Body of pancreas (tissue), 4 donors: ENCODE data around the gene NTN3.

ENCODE experiments used
- POLR2A ChIP-seq, 3 donors: fragments of 450-650 bp; IDR thresholded peaks; one replicate each; pipeline ENCODE4 v1.6.1; 2016; ENCODE audit warnings: antibody characterized with exemption in 3 of 3, mild to moderate bottlenecking in 2 of 3
- TF ChIP-seq, protein P1 (sequence below), 7 experiments: fragments of 450-650 bp in 4 of 7; fragments of 200-600 bp in 3 of 7; sonication (generic) in 3 of 7; IDR thresholded peaks; one replicate each; pipeline ENCODE4 v1.5.1; 2016 to 2019; ENCODE audit warnings: antibody characterized with exemption in 7 of 7

- TF ChIP-seq POLR2A (IDR thresholded peaks at IDR 0.05), result no peak
- TF ChIP-seq, protein P1, sequence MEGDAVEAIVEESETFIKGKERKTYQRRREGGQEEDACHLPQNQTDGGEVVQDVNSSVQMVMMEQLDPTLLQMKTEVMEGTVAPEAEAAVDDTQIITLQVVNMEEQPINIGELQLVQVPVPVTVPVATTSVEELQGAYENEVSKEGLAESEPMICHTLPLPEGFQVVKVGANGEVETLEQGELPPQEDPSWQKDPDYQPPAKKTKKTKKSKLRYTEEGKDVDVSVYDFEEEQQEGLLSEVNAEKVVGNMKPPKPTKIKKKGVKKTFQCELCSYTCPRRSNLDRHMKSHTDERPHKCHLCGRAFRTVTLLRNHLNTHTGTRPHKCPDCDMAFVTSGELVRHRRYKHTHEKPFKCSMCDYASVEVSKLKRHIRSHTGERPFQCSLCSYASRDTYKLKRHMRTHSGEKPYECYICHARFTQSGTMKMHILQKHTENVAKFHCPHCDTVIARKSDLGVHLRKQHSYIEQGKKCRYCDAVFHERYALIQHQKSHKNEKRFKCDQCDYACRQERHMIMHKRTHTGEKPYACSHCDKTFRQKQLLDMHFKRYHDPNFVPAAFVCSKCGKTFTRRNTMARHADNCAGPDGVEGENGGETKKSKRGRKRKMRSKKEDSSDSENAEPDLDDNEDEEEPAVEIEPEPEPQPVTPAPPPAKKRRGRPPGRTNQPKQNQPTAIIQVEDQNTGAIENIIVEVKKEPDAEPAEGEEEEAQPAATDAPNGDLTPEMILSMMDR (IDR thresholded peaks at IDR 0.05), result no peak
Measured at GRCh38 chr16:2458887-2459646, 12.0 kb upstream of the NTN3 start.
